ENCODE results near the gene GRAMD1A. TPM values are rescaled to one million over a fixed set of nuclear protein-coding genes. Genes with fewer than 3 reads are reported as not detected.
"Not testable (repeated sequence)": the region's sequence is repeated elsewhere in the genome, so short reads cannot be mapped to it uniquely, and the experiment has no call there.

Gene GRAMD1A
- total and polyA plus RNA-seq, 12 donors, result 19.5 to 49.4 (median 31.8) TPM

DNA sequence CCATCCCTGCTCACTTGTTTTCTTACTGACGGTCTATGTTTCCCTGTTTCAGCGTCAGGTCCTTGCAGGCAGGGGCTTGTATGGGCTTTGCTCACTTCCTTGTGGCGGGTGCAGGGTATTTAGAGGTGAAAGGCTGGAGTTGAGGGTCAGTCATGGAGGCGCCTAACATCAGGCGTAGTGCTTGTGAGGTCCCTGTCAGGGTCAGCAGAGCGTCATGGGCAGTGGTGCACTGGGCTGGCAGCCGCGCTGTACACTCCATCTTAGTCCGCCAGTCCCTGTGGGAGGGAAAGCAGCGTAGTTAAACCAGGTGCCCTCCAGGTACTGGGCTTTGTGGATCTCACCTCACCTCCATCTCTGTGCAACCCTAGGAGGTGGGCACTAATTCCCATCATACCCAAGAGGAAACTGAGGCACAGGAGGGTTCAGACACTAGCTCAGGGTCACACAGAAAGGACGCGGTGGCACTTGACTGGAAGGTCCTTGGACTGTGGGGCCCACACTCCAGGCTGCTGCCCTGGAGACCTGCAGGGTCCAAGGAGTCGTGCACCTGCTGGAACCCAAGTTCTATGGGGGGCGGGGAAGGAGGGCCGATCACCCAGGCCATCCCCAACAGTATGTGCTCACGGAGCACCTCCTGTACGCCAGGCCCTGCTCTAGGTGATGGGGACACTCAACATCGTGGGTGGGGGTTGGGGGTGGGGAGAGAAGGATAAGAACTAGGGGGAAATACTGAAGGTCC, 4.6 kb downstream of the GRAMD1A start:
- Histone ChIP-seq H3K9me3 (no peaks in the 10 kb centered on the region), H3K4me1 (peaks cover 0 to 87% (median 72%) of the 10 kb centered on the region in 9 donors), H3K27ac (peak overlapping the region in 1 of 10 donors; percentile 56), H3K27me3 (no peaks in the 10 kb centered on the region), H3K36me3 (peaks cover 0 to 53% (median 11%) of the 10 kb centered on the region in 9 donors), H3K4me3 (no peak overlapping the region)
- intact Hi-C loops (cut with DNase I), result no loop called here
- DNase-seq (no peak), ATAC-seq (no peak)
- no peak for TF ChIP-seq CTCF (IDR thresholded peaks at IDR 0.05)
- WGBS, 2 donors, result 91 to 96% methylated on average over 18 of the region's 18 CpGs

- intact Hi-C loops (cut with DNase I), result no loop called here
- peak overlapping the region in 5 of 10 donors; percentile 17 to 91 (median 34) for H3K27ac ChIP-seq
- no peak for TF ChIP-seq CTCF (IDR thresholded peaks at IDR 0.05)
- no peak overlapping the region for H3K4me3 ChIP-seq
- WGBS, 2 donors, result 73 to 75% methylated on average over 11 of the region's 11 CpGs
- DNase-seq (no peak), ATAC-seq (no peak)
- peaks cover 0 to 61% (median 19%) of the 10 kb centered on the region in 9 donors for H3K36me3 ChIP-seq
- H3K27me3 ChIP-seq, result no peaks in the 10 kb centered on the region
- peaks cover 0 to 84% (median 70%) of the 10 kb centered on the region in 9 donors for H3K4me1 ChIP-seq
- no peaks in the 10 kb centered on the region for H3K9me3 ChIP-seq
Observed at GRCh38 chr19:35005256-35005977, 5.3 kb downstream of the GRAMD1A start.

- Histone ChIP-seq H3K36me3 (peaks cover 0 to 66% (median 22%) of the 10 kb centered on the region in 9 donors), H3K27ac (peak overlapping the region in 4 of 10 donors; percentile 28 to 91 (median 36)), H3K4me1 (peaks cover 0 to 81% (median 66%) of the 10 kb centered on the region in 9 donors)
- DNase-seq; H3K9me3 ChIP-seq; H3K4me3 ChIP-seq; ATAC-seq; H3K27me3 ChIP-seq; intact Hi-C loops (cut with DNase I): not testable (repeated sequence)
- 88 to 95% methylated on average over 6 of the region's 6 CpGs for WGBS, 2 donors
Observed at GRCh38 chr19:35006007-35006341, 5.9 kb downstream of the GRAMD1A start.

DNA sequence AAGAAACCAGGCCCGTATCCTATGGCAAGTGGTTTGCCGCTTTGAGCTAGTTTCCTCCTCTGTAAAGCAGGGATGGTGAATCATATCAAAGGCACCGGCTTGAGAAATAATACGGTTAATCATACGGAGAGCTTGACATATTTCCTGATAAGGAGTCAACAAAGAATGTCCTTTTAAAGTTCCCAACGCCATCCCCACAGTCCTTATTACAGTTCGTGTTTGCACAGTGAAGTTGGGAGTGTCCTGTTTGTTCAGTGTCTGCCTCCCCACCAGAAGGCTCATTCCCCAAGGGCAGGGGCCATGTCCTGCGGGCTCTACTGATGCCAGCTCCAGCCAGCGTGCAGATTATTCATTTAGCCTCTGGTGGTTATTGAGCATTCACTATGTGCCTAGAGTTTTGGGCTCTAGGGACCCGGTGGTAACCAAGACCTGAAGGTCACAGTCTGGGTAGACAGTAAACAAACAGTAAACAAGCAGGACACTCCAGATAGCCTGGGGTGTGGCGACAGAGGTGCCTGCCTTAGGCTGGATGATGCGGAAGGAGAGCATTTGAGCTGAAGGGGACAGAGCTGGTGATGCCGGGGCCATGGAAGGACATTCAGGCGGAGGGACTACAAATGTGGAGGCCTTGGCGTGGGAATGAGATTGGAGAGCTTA, 6.3 kb downstream of the GRAMD1A start:
- Histone ChIP-seq H3K27me3 (no peaks in the 10 kb centered on the region), H3K4me1 (peaks cover 0 to 77% (median 61%) of the 10 kb centered on the region in 9 donors), H3K27ac (peak overlapping the region in 6 of 10 donors; percentile 7 to 91 (median 36)), H3K9me3 (no peaks in the 10 kb centered on the region), H3K4me3 (no peak overlapping the region), H3K36me3 (peaks cover 0 to 71% (median 22%) of the 10 kb centered on the region in 9 donors)
- WGBS, 2 donors, result 68 to 70% methylated on average over 15 of the region's 15 CpGs
- intact Hi-C loops (cut with DNase I), result no loop called here
- DNase-seq, result no peak
- peak in 1 of 8 donors; percentile 8 for ATAC-seq
- TF ChIP-seq CTCF (IDR thresholded peaks at IDR 0.05), result no peak

All from heart right ventricle (tissue), 16 donors.